ENCODE measurements around the gene DOHH.
"Not testable (repeated sequence)": the region's sequence is repeated elsewhere in the genome, so short reads cannot be mapped to it uniquely, and the experiment has no call there.

The DOHH gene

DNA sequence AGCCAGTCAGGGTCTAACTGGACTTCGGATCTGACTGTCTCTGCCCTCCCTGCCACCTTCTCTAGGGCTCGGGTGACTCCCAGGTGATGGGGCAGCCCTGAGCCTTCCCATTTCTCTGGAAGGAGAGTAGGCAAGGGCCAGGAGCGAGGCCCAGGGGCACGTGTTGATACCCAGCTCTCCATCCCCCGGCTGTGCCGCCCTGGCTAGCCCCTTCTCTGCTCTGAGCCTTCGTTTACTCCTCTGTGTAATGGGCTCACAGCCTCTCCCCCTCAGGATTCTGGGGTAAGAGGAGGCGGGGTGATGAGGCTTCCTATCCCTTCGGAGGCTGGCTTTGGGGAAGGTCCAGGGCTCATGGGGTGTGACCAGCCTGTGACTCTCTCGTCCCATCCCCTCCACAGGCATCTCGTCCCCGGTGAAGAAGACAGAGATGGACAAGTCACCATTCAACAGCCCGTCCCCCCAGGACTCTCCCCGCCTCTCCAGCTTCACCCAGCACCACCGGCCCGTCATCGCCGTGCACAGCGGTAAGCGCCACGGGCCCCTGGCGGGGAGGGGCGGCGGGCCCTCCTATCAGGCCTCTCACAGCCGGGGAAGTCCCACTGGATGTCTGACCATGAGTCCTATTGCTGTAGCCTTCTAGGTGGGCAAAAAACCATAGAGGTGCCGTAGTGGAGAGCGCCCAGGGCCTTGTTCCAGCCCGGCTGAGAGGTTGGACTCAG is 51.7 kb downstream of the DOHH start:
- in situ Hi-C loops (cut with HindIII; ENCODE audit: low sequenced_read_pairs): no loop called here

DNA sequence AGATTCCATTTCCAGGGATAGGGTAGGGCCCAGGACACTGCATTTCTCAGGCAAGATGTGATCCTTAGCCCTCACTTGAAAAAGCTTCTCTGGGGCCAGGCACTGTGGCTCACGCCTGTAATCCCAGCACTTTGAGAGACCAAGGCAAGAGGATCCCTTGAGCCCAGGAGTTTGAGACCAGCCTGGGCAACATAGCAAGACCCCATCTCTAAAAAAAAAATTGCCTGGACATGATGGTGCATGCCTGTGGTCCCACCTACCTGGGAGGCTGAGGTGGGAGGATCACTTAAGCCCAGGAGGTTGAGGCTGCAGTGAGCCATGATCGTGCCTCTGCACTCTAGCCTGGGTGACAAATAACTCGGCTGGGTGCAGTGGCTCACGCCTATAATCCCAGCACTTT is 53.8 kb downstream of the DOHH start:
- in situ Hi-C loops (cut with HindIII; ENCODE audit: low sequenced_read_pairs): not testable (repeated sequence)

DNA sequence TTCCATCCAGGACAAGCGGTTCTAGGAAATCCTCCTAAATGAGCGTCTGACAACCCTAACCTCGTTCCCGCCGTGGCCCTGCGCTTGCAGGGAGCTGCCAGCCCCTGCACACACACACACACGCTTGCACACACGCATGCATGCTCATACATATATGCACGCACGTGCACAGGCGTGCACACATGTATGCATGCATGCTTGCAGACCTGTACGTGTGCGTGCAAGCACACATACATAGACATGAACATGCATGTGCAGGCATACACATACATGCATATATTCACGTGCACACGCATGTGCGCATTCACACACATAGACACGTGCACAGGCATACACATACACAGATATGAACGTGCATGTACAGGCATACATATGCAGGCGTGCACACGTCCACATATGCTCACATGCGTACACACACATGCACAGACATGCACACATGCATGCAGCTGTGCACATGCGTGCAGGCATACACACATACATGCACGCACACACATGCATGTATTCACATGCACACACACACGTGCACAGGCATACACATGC is 55.7 kb downstream of the DOHH start:
- in situ Hi-C loops (cut with HindIII; ENCODE audit: low sequenced_read_pairs): no loop called here

DNA sequence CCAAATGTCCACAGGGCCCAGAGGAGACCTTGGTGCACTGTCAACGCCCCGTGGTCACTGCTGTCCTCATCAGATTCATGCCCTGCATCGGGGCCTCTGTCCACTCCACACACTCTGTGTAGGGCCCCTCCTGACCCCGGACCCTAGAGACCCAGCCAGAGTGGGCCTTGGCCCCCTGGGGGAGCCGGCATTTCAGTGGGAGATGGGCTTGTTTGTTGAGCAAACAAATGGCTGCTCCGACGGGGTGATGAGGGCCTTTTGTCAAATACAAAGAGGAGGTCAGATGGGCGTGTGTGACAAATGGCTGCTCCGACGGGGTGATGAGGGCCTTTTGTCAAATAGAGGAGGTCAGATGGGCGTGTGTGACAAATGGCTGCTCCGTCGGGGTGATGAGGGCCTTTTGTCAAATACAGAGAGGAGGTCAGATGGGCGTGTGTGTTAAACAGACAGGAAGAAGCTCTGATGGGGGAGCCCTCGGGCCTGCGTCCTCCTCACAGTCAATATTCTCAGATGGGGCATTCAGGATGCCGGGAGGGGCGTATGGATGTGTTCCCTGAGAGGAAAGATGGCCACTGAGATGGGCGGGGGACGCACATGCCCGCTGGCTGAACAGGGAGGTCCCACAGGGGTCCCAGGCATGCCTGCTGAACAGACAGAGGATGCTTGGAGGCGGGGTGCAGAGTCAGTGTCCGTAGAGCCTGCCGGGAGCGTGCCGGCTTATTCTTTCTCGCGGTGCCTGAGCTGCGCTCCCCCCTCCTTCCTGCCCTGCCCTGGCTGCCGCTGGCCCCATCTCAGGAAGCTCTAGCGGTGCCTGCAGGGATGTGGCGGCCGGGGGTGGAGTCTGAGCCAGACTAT is 56.4 kb downstream of the DOHH start:
- in situ Hi-C loops (cut with HindIII; ENCODE audit: low sequenced_read_pairs): no loop called here

DNA sequence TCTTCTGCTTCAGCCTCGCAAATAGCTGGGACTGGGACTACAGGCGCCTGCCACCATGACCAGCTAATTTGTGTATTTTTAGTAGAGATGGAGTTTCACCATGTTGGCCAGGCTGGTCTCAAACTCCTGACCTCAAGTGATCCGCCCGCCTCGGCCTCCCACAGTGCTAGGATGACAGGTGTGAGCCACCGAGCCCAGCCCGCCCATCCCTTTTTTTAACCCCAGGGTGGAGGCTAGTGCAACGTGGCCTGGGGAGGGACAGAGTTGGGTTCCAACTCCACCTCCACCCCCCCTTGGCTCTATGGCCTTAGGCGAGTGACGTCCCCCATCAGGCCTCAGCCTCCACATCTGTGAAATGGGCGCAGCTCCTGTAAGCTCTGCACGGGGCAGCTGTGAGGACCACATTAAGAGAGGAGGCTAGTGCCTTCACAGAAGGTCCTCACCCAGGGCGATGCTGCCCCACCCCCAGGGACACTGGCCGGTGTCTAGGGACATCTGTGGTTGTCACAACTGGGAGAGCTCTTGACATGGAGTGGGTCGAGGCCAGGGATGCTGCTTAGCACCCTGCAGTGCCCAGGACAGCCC is 57.9 kb downstream of the DOHH start:
- in situ Hi-C loops (cut with HindIII; ENCODE audit: low sequenced_read_pairs): no loop called here

DNA sequence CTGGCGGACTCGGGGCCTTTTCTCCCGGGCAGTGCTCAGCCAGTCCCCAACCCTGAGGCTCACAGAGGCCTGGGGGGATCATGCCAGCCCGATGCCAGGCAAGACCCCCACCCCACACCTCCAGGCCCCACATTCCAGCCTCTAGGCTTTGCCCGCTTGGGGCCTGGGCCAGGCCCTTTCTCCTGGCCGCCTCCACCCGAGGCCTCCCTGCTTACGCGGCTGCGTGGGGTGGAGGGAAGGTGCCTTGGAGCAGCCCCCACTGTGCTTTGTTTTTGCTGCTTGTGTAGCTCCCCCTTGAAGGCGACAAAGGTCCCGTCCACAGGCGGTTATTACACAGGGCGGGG is 58.5 kb downstream of the DOHH start:
- in situ Hi-C loops (cut with HindIII; ENCODE audit: low sequenced_read_pairs): no loop called here

DNA sequence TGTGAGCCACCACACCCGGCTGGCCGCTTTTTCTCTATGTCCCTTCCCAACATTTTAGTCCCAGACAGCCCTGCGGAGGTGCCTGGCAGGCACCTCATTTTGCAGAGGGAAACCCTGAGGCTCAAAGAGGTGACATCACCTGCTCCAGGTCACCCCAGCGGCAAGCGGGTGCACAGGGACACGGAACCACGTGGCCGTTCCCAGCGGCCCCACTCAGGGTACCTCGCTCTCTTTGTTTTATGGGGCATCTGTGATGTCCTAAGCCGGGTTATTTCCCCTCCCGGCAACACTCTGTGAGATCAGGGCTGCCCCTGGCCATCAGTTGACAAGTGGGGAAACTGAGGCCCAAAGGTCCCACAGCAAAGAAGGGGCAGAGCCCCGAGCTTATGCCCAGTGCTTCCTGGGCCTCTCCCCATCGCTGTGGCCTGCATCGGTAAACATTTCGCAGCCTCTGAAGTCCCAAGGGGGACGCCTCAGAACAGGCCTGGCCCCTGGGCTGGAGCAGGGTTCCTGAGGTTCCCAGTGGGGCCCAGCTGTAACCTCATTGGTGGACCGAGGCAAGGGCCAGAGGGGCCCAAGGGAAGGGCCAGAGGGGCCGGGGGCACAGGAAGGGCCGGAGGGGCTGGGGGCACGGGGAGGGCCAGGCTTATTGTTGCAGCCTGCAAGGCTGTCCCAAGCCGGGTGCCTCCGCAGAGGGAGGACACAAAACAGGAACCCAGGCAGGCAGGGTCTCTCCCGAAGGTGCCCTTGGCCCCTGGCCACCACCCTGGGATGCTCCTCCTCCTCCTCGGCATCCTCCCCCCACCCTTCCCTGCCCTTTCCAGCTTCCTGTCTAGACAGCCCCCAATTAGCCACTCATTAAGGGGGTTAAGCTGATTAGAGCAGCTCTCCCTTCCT is 59.1 kb downstream of the DOHH start:
- in situ Hi-C loops (cut with HindIII; ENCODE audit: low sequenced_read_pairs): no loop called here
